Medulla oblongata (tissue), 1 donor: ENCODE results near the gene IQCN.

Experiments used
- DNase-seq: peaks from one replicate; pipeline ENCODE4 v3.0.0-alpha.2; 2015; ENCODE audit errors: extremely low spot score

IQCN gene

DNA sequence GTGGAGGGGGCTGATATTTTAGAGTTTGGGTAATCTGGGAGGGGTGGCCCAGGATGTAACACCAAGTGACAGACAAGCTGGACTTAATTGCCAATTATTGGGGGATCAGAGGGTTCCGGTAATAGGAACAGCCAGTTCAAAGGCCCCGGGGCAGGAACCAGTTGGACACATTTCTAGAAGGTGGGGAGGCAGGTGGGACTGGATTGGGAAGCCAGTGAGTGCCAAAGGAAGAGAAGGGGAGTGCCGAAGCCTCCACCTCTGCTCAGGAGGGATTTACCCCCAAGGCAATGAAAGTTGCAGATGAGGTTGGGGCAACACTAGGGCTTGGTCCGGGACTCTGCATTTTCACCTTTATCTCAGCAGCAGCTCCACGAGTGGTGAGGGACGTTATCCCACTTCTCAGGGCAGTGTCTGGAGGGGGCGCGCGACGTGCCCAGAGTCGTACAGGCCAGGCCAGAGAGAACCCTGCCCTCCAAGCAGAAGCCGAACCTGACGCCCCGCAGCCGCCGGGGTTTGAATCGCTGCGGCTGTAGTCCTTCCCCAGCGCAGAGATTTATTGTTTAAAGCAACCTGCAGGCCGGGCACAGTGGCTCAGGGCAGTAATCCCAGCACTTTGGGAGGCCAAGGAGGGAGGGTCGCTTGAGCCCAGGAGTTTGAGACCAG is 12.9 kb upstream of the IQCN start:
- no peak for DNase-seq

DNA sequence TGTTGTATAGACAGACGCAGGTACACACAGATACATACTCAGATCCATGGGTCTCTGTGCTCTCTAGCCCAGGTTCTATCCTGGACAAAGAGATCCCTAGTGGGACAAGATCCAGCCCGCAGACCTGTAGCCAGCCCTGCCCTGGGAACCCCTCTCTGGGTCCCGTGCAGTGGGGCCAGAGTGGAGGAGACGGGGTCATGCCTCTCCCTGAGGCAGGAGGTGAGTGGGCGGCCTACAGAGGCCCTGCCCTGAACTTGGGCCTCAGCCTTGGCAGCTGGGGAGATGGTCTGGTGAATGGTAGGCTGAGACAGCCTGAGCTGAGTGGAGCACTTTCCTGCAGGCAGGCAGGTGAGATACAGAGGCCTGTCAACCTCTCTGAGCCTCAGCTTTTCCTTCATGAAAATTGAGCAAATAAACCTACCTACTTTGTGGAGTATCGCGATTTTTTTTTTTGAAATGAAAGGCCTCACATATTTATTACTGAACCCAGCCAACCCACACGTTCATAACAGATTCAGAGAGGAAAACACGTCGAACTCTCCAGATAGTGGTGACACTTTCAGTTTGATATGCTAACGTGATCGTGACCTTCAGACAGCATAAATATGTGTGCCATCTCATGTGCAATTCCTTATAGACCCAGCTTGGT is 10.6 kb upstream of the IQCN start:
- DNase-seq: no peak

DNA sequence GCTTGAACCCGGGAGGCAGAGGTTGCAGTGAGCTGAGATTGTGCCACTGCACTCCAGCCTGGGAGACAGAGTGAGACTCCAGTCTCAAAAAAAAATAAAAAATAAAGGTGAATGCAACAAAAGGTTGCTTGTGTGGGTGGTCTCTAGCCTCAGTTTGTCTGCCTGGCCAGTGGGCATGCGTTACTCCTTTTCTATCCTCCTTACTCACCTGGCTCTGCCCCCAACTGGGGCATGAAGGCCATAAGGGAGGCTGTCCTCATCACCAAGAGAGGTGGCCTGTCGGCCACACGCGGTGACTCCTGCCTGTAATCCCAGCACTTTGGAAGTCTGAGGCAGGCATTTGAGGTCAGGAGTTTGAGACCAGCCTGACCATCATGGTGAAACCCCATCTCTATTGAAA is 9.1 kb upstream of the IQCN start:
- no peak for DNase-seq

DNA sequence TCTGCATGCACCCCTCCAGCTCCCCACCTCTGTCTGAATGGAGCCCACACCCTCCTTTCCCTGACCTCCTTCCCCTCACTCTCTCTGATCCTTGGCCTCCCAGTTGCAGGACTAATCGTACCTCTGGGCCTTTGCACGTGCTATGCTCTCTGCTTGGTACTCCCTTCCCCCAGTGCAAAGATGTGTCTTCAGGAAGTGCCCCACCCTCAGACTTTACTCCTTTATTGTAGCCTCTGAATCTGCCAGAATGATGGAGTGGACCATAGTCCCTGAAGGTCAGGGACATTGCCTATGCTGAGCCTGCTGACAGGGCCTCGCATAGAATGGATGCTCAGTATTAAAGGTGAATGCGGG is 8.5 kb upstream of the IQCN start:
- DNase-seq: no peak

DNA sequence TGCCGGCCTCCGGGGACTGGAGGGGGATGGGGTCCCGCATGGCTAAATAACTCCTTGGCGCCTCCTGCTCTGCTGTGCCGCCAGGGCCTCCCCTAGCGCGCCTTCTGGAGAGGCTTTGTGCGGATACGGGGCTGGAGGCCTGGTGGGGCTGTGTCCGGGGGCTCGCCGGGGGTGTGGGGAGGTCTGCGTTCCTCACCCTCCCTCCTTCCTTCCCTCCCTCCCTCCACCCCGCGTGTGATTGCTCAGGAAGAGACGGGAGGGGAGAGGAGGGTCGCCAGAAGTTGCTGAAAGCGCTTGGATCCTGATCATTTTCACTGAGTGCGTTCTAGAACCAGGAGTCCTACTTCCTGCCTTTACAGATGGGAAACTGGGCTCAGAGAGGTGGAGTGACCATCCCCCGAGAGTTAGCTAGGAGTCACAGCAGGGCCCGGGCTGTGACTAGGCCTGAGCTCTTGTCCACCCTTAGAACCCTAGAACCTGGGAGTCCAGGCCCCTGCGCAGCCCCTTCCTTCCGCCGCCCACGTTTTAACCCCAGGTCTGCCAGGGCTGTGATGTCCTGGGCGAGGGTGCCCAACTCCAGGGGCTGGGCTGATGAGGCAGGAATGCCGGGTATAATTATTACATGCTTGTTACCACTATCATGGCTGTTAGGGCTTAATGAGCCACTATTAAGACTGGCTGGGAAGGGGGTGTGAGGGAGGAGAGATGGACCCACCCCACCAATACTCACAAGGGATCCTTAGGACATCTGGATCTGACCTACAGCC is 8.0 kb upstream of the IQCN start:
- no peak for DNase-seq

DNA sequence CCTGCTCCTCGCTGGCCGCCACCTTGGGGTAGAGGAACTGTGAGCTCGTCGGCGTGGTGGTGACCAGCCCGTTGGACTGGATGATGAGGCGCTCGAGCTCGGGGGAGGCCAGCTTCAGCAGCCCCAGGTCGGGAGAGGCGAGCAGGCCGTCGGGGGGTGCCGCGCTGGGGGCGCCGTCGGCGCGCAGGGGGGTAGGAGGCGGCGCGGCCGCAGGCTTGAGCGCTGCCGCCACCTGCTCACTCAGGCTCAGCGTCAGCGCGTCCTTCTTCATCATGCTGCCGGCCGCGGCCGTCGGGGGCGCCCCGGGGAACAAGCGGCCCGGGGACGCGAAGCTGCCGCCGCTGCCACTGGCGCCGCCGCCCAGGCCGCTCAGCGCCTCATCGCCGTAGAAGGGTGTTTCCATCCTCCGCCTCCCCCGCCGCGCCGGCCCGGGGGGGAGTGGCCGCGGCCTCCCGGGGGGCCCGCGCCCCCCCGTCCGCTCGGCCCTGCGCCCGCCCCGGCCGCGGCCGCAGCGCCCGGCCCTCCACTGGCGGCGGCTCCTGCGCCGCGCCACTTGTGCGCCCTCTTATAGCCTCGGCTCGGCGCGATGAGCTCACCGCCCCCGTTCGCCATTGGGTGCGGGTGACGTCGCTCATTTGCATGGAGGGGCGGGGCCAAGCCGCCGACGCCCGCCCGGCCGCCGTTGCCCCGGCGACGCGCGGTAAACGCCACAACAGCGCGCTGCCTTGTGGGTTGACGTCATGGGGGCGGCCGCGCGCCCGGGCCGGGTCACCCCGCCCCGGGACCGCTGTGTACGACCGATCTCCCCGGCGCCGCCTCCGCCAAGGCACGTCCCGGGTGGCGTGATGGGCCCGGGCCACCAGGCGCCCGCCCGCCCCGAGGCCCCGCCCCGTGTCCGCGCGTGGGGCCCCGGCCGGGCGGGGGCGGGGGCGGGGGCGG is 7.1 kb upstream of the IQCN start, which contains the start of gene JUND:
JUND (minus strand) TSS at position 541 of the 939 bp plus-strand sequence; CDS start at position 403, 138 bp downstream.
- DNase-seq: peak; percentile 98

DNA sequence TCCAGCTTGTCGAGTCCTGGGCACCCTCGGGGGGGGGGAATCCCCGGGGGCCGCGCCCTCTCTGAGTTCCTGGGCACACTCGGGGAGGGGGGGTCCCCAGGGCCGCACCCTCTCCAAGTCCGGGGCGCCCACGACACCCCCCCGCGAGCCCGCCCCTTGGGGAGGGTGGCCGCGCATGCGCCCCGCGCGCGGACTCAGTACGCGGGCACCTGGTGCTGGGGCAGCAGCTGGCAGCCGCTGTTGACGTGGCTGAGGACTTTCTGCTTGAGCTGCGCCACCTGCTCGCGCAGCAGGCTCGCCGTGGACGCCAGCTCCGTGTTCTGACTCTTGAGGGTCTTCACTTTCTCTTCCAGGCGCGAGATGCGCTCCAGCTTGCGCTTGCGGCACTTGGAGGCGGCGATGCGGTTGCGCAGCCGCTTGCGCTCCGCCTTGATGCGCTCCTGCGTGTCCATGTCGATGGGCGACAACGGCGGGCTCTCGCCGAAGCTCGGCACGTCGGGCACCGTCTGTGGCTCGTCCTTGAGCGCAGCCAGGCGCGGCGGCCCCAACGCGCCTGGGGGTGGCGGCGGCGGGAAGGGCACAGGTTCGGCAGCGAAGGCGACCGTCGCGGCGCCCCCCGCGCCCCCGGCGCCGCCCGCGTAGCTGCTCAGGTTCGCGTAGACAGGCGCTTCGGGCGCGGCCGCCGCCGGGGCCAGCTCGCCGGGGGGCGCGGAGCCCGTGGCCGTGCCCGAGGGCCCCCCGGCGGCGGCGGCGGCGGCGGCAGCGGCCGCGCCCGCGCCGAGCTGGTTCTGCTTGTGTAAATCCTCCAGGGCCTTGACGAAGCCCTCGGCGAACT is 6.2 kb upstream of the IQCN start:
- peak; percentile 78 for DNase-seq

DNA sequence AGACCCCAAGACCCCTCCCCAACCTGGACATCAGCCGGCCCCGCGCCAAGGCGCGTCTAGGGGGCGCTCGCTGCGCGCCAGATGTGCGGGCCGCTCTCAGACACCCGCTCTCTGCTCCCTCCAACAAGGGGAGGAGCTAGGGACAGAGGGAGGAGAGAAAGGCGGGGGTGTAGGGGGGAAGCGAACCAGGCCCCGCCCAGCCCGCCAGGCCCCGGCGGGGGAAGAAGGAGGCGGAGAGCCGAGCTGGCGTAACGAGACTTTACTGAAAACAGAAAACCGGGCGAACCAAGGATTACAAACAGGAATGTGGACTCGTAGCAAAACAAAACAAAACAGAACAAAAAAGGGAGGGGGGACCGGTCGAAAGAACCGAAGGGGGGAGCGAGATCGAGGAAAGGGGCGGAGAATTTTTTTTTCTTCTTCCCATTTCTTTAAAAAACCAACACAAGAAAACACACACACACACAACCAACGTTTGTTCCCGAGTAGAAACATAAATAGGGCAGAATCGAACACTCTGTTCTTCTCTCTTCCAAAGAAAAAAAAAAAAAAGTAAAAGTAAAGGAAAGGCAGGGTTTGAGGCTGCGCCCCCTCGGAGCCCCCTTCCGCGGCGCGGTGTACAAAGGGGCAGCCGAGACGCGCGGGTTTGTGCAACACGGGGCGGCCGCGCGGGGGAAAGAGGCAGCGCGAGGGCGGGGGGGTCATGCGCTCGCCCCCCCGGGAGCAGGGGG is 5.4 kb upstream of the IQCN start:
- peak; percentile 98 for DNase-seq

DNA sequence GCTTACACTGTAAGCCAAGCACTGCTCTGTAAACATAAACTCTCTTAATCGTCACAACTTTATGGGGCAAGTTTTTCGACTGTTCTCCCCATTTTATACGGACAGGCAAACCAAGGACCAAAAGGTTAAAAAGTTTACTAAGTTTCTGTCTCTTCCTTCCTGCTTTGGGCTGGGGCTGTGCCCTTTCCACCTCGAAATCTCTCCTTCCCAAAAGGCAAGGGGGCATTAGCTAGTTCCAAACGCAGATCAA is 4.9 kb upstream of the IQCN start:
- no peak for DNase-seq

DNA sequence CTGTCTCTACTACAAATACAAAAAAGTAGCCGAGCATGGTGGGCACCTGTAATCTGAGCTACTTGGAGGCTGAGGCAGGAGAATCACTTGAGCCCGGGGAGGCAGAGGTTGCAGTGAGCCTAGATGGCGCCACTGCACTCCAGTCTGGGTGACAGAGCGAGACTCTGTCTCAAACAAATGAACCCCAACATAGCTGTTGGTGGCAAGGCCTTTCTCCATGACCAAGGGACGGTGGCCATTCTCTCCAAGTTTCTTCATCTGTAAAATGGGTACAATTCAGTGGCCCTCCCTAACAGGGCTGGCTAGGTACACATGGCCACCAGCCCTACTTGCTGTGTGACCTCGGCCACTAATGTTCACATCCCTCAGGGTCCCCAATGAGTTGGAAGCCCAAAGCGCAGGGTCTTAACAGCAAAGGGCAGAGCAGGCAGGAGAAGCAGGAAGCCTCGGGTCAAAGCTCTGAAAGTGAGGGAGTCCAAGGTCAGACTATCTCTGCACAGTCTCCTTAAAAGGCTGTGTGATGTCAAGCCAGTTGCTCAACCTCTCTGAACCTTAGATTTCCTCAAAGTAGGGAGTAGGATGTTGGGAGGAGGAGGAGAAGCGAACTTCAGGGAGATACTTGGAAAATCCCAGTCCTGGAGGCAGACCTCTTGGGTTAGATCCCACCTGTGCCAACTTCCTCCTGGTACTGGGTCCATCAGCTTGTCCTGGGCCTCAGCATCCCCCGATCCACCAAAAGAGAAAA is 4.4 kb upstream of the IQCN start:
- peak; percentile 42 for DNase-seq

DNA sequence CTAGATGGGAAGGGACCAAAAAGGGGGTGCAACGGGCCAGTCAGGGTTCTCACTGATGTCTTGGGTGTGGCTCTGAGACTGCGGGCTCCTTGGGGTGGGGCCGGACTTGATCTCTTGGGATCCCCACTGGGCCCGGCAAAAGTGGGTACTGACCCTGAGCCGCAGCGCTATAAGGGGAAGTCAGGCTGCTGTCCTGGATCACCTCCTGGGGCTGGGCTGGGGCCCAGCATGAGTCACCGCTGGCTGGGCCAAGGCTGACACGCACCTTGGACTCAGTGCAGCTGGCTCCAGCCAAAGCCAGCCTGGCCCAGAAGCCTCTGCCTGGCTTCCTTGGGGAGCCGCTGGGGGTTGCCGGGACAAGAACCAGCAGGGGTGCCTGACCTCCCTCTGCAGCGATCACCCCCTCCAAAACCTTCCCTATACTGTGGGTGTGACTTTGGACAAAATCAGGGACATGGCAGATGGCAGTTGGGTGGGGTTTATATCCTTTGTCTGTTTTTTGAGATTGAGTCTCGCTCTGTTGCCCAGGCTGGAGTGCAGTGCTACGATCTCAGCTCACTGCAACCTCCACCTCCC is 617 bp upstream of the IQCN start:
- DNase-seq: peak; percentile 84

DNA sequence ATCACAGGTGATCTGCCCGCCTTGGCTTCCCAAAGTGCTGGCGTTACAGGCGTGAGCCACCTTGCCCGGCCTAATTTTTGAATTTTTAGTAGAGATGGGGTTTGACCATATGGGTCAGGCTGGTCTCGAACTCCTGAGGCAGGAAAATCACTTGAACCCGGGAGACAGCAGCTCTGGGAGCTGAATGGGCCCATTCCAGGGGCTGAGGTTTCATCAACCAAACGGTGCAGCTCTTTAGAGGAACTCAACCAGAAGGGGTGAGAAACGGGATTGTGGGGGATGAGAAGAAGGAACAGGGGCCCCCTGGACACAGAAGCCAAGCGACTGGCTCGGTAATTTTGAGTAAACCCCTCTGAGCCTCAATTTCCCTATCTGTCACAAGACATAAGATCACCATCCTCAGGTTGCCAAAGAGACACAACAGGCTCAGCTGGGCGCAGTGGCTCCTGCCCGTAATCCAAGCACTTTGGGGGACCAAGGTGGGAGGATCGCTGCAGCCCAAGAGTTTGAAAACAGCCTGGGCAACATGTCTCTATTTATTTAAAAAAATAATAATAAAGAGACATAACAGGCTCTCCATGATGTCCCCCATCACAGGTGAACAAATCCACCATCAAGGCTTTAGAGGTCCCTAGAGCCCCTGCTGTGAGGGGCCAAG is 562 bp downstream of the IQCN start:
- no peak for DNase-seq

DNA sequence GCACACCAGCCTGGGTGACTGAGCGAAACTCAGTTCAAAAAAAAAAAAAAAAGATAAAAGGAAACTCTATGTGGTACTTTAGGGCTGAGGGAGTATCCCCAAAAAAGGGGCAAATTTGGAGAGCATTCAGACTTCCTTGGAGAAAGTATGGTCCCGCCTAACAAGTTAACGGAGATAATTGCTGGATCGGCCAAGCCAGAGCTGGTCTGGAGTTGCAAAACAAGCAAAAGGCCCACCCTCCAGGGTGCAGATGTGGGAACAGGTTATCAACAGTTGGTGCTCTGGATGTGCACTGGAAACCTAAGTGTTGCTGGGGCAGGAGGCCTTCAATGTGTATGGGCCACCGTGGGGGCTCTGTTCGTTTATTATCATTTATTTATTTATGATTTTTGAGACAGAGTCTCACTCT is 2.8 kb downstream of the IQCN start:
- no peak for DNase-seq

DNA sequence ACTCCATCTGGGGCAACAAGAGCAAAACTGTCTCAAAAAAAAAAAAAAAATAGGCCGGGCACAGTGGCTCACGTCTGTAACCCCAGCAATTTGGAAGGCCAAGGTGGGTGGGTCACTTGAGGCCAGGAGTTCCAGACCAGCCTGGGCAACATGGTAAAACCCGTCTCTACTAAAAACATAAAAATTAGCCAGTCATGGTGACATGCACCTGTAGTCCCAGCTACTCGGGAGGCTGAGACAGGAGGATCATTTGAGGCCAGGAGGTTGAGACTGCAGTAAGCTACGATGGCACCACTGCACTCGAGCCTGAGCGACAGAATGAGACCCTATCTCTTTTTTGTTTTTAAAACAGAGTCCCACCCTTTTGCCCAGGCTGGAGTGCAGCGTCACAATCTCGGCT is 3.9 kb downstream of the IQCN start:
- no peak for DNase-seq

DNA sequence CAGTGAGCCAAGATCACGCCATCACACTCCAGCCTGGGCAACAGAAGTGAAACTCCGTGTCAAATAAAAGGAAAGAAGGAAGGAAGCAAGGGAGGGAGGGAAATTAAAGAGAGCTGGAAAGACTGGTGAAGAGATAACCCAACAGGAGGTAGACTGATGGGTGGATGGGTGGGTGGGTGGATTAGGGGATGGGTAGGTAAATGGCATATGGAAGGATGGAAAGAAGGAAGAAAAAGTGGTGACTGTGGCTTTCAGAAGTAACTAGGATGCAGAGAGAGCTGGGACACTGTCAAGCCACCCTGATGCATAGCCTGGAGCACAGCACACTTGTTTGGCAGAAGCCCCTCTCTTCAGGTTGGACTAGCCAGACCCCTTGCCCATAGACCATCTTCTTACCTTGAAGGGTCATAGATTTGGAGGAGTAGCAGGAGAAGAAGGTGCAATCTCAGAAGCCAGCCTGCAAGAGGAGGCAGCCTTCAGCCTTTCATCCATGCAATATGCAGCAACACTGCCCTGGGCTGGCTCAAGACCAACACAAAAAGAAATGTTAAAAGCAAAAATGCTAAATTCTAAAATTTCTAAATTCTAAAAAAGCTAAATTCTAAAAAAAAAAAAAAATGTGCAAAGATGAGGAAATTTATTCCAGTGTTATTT is 5.1 kb downstream of the IQCN start:
- no peak for DNase-seq

DNA sequence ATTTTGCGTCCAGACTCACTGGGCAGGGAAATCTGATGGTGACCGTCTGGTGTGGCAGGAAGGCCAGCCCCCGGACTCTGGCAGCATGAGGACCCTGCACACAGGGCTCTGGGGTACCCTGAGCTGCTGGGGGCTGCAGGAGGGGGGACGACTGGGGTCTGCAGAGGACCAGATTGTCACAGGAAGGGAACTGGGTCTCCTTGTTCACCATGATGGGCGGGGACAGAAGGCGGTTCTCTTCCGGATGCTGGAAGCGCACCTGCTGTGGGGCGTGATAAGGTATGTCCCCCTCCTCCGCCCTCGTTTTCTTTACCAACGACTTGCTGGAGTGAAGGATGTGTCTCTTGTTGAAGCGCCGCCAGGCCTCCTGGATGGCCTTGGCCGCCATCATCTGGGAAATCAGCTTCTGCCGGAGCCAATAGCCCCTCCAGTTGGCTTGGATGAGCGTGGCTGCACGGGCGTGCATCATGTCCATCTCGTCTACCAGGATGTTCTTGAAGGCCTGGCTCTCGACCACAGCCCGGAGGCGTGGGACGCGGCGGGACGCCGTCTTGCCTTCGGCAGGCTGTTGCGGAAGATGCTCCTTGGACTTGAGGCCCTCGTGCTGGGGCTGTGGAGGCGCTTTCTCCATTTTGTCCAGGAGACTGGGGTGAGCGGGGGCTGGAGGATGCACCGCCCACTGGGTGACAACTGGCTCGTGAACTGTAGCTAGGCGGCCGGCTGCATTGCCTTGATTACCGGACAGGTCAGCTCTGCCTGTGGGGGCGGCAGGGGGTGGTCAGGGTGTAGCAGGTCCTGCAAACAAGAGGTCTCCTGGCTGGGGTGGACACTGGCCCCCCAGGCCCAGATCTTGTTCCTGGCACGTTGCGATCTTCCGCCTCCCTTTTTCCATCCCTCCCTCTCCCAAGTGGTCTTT is 7.2 kb downstream of the IQCN start:
- no peak for DNase-seq

DNA sequence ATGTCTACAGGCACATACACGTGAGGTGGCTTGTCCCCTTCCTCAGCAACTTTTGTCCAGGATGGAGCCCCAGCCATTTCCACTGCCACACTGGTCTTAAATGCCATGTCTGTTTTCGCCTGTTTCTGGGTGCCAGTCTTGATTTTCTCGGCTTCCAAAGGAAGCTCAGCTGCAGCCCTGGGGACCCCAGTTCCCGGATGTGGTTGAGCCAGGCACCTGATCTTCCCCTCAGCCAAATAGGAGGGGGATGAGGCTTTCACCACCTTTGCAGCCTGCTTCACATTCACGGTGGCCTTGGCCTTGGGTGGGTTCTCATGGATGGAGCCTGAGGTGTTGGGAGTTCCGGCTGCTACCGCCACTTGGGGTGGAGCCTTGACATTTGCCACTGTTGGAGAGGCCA is 8.7 kb downstream of the IQCN start:
- DNase-seq: no peak
